Fibroblast of the aortic adventitia (primary cell): ENCODE measurements around the gene RTL10. TPM values are rescaled to one million over a fixed set of nuclear protein-coding genes. Genes with fewer than 3 reads are reported as not detected.
"Not testable (repeated sequence)": the region's sequence is repeated elsewhere in the genome, so short reads cannot be mapped to it uniquely, and the experiment has no call there.

ENCODE experiments used
- DNase-seq: peaks from one replicate; pipeline ENCODE4 v3.0.0-alpha.2; 2010; ENCODE audit warnings: low read depth
- H3K4me3 ChIP-seq: 2 replicates; pipeline ENCODE4 v1.5.1; 2011; ENCODE audit warnings: low read depth, mild to moderate bottlenecking, control low read depth, low read length, moderate library complexity
- total RNA-seq: library from RNA; depleted of rRNA; stranded (reverse); fragments of >200 nt; gene quantifications from 2 replicates; pipeline ENCODE4 v1.2.3, GENCODE V29; 2012; ENCODE audit warnings: low replicate concordance
- TF ChIP-seq, protein P1 (sequence below): IDR thresholded peaks from 2 replicates; pipeline ENCODE4 v1.5.1; 2011; ENCODE audit warnings: mild to moderate bottlenecking, low read length, control low read depth, inconsistent platforms; ENCODE audit not compliant: insufficient read depth

RTL10 gene
- total RNA-seq, 1 donor = 10.8 TPM

DNA sequence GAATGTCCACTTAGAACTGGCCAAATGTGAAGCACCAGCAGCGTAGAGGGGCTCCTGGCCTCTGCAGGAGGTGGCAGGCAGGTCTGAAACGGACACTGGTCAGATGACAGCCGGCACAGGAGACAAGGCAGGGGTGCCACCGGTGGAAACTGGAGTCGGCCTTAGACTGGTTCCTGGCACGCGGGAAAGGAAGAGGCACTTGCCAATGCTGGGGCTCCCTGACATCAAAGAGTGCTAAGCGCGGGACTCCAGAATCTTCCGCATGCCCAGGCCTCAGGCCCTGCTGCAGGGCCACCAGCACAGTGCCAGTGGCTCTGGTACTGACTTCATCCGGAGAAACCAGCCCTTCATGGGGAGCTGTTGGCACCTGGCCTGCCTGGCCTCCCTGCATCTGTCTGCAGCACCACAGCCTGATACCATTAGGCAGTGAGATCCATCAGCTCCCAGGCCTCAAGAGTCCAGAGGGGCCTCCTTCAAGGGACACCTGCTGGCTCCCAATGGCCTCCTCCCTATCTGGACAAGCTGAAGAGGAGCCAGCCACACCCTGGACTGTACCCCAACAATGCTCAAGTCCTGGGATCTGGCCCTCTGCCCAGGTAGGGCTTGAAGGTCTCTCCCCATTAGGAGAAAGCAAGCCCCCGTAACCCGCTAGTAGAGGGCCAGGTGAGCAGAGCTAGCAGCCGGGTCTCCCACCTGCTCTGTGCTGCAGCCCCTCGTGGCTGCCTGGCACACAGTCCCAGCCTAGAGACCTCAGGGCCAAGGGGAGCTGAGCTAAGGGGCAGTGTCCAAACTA lies 29.7 kb upstream of the RTL10 start:
- no peak overlapping the region for H3K4me3 ChIP-seq
- no peak for DNase-seq
- TF ChIP-seq, protein P1, sequence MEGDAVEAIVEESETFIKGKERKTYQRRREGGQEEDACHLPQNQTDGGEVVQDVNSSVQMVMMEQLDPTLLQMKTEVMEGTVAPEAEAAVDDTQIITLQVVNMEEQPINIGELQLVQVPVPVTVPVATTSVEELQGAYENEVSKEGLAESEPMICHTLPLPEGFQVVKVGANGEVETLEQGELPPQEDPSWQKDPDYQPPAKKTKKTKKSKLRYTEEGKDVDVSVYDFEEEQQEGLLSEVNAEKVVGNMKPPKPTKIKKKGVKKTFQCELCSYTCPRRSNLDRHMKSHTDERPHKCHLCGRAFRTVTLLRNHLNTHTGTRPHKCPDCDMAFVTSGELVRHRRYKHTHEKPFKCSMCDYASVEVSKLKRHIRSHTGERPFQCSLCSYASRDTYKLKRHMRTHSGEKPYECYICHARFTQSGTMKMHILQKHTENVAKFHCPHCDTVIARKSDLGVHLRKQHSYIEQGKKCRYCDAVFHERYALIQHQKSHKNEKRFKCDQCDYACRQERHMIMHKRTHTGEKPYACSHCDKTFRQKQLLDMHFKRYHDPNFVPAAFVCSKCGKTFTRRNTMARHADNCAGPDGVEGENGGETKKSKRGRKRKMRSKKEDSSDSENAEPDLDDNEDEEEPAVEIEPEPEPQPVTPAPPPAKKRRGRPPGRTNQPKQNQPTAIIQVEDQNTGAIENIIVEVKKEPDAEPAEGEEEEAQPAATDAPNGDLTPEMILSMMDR = no peak

GRCh38 chr22:19883446-19883845 lies 28.8 kb upstream of the RTL10 start:
- not testable (repeated sequence) for H3K4me3 ChIP-seq, DNase-seq

GRCh38 chr22:19882446-19883381 lies 28.0 kb upstream of the RTL10 start:
- TF ChIP-seq, protein P1 = no peak
- no peak for DNase-seq

DNA sequence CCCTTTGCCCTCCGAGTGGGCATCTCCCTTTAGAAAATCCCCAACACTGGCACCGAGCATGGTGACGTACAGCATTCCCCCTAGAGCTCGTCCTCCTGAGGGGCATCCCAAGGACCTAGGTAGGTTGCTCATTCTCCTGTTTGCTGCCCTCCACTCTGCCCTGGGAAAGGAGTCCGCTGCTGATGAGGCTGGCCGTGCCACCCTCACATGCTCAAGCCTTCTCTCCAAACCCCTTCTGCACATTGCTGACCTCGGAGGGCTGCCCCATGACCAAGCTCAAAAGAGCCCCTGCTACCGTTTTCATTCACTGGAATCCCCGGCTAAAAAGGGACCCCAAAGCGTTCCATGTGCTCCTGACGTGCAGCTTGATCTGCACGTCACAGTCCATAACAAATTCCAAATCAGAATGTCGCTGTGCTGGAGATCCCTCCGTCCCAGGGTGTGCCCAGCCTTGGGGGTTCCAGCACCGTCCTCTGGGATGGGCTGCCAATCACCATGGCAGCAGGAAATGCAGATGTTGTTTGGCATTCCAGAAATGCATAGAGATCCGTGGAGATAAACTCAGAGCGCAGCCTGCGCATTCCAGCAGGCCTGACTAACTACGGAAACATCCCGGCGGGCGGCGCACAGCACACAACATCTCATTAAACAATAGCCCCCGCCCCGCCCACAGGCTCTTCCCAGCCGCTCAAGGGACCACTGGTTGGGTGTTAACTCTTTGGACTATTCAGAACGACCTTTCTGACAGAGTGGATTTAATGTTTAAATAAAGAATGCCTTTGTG lies 26.3 kb upstream of the RTL10 start:
- DNase-seq = peak; percentile 96
- TF ChIP-seq, protein P1 = no peak
- H3K4me3 ChIP-seq = no peak overlapping the region

More at GRCh38 chr22:19882446-19883381, 28.0 kb upstream of the RTL10 start:
- H3K4me3 ChIP-seq = no peak overlapping the region

DNA sequence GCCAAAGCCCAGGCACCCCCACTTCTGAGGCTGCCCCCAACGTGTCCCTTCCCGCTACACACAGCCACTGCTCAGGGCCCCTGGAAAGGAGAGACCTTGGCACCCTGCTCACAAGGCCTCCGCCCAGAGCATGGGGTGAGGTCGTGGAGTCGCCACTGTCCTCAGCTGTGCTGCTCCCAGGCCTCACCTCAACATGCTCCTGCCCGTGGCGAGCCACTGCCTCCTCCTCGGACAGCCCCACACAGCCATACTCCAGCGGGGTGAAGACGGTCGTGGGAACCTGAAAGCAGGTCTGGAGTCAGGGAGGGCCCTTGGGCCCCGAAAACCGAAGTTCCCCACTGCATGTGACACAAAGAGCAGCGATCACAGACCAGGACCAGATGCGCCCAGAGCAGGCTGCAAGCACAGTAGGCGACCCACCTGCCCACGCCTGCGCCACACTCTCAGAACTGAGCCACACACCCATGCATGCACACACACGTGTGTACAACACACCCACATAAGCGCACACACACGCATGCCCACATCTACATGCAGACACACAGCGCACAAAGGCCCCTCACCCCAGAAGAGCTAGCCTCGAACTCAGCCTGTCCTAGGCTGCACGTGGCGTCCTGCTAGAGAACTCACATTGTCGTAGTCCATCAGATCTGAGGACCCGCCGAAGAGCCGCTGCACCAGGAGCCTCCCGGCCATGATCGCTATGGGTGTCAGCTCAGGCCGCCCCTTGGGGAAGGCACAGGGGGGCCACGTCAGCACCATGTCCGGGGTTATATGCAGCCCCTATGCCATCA lies 25.5 kb upstream of the RTL10 start:
- TF ChIP-seq, protein P1 = no peak
- DNase-seq = no peak
- no peak overlapping the region for H3K4me3 ChIP-seq

DNA sequence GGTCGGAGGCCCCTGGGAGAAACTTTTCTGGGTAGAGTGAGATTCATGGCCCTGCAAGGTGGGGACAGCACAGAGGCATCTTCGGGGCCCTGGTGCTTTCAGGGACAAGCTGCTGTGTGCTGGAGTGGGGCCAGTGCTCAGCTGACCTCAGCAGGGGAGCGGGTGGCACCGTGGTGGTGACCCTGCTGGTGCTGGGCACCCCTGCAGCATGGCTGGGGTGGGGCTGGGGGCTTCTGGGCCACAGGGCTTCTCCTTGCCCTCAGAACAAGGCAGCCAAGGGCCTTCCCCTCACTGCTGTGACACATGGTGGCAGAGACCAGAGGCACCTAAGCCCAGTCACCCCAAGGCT lies 24.9 kb upstream of the RTL10 start:
- TF ChIP-seq, protein P1 = no peak
- no peak overlapping the region for H3K4me3 ChIP-seq
- no peak for DNase-seq
